ENCODE measurements around the gene TRIP13. TPM values are rescaled to one million over a fixed set of nuclear protein-coding genes. Genes with fewer than 3 reads are reported as not detected.
A peak's percentile ranks its signal among the peaks of the same experiment; 100 is the strongest.
"Not testable (repeated sequence)": the region's sequence is repeated elsewhere in the genome, so short reads cannot be mapped to it uniquely, and the experiment has no call there.

The TRIP13 gene
- total RNA-seq, 1 donor from 2014 or later, result 0.32 TPM

DNA sequence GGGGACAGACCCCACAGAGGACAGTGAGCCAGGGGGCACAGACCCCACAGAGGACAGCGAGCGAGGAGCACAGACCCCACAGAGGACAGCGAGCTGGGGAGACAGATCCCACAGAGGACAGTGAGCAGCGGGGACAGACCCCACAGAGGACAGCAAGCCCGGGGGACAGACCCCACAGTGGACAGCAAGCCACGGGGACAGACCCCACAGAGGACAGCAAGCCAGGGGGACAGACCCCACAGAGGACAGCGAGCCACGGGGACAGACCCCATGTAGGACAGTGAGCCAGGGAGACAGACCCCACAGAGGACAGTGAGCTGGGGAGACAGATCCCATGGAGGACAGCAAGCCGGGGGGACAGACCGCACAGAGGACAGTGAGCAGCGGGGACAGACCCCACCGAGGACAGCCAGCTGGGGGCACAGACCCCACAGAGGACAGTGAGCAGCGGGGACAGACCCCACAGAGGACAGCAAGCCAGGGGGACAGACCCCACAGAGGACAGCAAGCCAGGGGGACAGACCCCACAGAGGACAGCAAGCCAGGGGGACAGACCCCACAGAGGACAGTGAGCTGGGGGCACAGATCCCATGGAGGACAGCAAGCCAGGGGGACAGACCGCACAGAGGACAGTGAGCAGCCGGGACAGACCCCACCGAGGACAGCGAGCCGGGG lies 39.1 kb upstream of the TRIP13 start:
- ATAC-seq; DNase-seq; intact Hi-C loops (cut with micrococcal nuclease): not testable (repeated sequence)

DNA sequence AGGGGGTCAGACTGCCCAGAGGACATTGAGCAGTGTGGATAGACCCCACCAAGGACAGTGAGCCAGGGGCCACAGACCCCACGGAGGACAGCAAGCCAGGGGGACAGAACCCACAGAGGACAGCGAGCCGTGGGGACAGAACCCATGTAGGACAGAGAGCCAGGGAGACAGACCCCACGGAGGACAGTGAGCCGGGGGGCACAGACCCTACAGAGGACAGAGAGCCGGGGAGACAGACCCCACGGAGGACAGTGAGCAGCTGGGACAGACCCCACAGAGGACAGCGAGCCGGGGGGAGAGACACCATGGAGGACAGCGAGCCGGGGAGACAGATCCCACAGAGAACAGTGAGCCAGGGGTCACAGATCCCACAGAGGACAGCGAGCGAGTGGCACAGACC lies 38.5 kb upstream of the TRIP13 start:
- no peak for DNase-seq

DNA sequence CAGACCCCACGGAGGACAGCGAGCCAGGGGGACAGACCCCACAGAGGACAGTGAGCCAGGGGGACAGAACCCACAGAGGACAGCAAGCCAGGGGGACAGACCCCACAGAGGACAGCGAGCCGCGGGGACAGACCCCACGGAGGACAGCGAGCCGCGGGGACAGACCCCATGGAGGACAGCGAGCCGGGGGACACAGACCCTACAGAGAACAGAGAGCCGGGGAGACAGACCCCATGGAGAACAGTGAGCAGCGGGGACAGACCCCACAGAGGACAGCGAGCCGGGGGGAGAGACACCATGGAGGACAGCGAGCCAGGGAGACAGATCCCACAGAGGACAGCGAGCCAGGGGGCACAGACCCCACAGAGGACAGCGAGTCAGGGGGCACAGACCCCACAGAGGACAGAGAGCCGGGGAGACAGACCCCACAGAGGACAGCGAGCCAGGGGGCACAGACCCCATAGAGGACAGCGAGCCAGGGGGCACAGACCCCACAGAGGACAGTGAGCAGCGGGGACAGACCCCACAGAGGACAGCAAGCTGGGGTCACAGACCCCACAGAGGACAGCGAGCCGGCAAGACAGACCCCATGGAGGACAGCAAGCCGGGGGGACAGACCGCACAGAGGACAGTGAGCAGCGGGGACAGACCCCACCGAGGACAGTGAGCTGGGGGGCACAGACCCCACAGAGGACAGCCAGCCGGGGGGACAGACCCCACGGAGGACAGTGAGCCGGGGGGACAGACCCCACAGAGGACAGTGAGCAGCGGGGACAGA lies 37.5 kb upstream of the TRIP13 start:
- no peak for DNase-seq
- ATAC-seq, result no peak
- intact Hi-C loops (cut with micrococcal nuclease), result no loop called here

More for the DNA sequence above, 38.5 kb upstream of the TRIP13 start:
- intact Hi-C loops (cut with micrococcal nuclease), result no loop called here
- no peak for ATAC-seq

DNA sequence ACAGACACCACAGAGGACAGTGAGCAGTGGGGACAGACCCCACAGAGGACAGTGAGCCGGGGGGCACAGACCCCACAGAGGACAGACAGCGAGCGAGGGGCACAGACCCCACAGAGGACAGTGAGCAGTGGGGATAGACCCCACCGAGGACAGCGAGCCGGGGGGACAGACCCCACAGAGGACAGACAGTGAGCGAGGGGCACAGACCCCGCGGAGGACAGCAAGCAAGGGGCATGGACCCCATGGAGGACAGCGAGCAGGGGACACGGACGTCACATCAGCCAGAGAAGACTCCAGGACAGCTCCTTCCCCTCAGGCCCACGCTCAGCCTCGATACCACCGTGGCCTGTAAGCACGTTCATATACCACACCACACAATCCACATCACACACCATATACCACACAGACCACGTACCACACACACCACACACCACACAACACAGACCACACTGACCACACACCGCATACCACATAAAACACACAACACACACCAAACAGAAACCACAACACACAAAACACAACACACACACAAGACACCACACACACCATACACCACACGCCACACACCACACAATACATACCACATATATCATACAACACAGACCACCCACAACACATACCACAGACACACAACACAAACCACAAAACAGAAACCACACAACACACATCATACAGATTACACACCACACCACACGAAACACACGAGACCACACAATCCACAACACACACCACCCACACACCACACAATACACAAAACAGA lies 36.7 kb upstream of the TRIP13 start:
- DNase-seq (no peak), ATAC-seq (no peak)
- intact Hi-C loops (cut with micrococcal nuclease), result no loop called here

DNA sequence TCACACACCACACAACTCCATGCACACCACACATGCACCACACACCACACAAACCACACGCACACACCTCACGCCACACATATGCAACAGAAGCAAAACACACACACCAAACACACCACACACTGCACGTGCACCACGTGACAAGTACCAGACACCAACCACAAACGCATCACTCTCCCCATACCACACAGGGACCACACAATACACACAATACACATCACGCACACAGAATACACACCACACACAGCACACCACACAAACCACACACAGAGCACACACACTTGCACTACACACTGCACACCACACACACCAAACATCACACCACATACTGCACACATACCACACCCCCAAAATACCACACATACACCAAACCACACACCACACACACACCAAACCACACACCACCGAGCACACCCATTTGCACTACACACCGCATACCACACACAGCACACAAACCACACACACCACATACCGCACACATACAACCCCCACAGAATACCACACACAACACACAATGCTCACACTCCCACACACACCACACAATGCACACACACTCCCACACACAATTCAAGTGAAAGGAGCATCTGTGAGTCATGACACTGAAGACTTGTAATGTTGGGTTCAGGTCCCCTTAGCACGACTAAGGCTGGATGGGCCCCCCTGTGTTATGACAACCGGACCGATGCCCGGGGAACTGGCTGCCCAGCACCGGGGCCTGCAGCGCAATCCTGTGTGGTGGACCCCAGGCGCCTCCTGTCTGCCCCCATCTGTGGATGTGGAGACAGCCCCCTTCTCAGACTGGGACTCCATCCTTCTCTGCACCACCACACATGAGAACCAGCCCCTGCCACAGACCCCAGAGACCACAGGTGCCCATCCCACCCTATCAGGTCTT lies 35.9 kb upstream of the TRIP13 start:
- no peak for DNase-seq
- intact Hi-C loops (cut with micrococcal nuclease), result no loop called here
- ATAC-seq, result no peak

DNA sequence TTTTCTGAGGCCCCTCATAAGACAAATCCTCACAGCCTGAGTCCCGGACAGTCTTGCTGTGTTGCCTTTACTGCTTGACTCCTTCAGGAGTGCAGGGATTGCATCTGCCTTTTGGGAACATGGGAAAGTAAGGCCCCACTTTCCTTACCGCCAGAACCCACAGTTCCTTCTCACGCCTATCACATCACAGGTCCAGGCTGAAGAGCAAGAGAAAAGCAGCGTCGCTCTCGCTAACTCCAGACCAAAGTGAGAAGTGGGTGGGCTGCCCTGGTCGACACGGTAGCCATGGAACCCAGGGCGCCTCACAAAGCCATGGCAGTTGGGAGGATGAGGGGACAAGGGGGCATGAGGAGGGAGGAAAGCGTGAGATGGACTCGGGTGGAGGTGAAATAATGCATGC lies 34.0 kb upstream of the TRIP13 start:
- no peak for DNase-seq
- intact Hi-C loops (cut with micrococcal nuclease), result no loop called here
- ATAC-seq, result no peak

DNA sequence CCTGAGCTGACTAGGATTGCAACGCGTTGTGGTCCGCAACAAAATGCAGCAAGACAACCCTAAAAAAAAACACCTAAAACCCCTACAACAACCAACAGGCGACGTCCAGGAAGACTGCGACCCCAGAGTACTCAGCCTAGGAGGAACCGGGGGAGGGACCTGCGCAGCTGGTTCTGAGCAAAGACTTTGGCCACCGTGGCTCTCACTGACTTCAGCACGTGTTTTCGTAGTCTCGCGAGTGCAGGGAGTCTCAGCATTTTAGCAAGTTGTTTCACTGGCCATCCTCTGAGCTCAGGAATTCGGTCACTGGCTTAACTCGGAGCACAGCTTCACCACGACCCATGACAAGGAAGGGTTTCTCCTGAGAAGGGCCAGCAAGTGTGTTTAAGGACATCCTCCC lies 33.3 kb upstream of the TRIP13 start:
- no peak for ATAC-seq
- peak; percentile 36 for DNase-seq
- intact Hi-C loops (cut with micrococcal nuclease), result no loop called here

DNA sequence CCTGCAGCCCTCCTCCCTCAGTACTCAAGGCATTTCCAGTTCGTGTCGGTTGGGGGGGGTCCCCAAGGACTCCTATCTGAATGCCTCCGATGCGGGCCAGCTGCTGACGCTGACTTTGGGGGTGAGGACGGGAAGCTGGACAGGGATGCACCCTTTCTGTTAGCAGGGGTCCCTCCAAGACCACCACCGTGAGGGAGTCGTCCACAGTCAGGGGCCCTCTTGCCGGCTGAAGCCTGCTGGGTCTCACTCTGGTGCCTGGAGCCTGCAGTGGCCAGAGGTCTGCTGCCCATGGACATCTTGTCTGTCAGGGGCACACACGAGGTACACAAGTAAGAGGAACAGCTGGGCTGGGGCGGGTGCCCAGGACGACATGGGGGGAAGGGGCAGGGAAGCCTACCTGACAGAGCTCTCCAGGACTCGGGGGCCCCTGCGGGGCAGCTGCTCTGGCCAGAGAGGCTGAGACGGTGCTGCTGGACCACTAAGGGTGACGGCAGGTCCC lies 32.8 kb upstream of the TRIP13 start:
- DNase-seq, result no peak
- intact Hi-C loops (cut with micrococcal nuclease), result no loop called here
- ATAC-seq, result no peak

DNA sequence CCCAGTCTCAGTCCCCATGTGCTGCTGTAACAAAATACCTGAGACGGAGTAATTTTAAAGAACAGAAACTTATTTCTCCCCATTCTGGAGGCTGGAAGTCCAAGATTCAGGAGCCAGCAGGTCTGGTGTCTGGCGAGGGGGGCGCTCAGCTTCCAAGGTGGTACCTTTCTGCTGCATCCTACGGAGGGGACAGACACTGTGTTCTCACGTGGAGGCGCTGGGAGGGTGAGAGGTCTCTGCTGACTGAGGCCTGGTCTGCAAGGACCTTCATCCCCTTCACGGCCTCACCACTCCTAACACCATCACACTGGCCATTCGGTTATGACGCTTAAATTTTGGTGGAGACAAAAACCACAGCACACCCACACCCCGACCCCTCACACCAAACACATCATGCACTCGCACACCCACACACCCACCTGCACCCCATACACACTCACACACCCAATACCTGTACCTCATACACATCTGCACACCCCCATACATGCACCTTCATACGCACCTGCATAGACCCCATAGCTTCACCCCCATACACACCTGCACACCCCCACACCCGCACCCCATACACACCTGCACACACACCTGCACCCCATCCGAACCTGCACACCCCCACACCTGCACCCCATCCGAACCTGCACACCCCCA lies 32.1 kb upstream of the TRIP13 start:
- DNase-seq (no peak), ATAC-seq (no peak)
- intact Hi-C loops (cut with micrococcal nuclease), result no loop called here

DNA sequence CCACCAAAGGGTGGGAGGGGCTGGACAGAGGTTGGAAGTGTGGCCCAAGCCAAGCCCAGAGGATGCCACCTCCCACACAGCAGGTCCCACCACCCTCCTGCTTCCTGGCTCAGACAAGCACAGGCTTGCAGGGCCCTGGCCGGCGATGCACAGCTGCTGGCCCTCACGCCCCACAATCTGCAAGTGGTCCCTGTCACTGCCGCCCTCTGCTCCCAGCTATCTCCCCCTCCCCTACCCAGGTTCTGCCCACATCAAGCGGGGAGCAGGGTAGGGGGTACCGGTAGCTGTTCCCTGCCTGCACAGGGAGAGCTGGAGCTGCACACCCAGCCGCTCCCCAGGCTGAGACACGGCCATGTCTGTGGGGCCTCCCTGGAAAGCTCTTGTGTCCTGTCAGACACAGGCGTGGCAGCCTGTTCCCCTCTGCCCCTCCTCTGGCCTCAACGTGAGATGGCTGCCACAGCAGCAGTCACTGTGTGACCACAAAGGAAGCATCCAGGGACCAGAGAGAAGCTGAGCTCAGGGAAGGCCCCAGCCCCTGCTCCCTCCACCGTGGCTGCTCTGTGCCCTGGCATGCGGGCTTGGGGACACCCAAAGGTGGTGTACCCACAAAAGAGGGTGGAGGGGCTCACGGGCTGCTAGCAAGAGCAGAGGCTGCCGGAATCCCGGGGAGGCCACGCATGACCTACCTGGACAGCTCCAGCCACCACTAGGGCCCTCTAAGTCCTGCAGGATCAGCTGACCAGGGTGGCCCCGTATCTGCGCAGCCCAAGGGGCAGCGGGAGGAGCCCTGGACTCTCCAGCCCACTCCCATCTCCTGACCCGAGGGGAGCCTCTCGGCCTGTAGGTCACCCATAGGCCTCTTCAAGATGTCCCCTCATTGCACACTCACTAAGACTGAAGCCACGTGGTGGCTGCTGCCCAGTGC lies 31.0 kb upstream of the TRIP13 start:
- no peak for DNase-seq
- no peak for ATAC-seq
- intact Hi-C loops (cut with micrococcal nuclease), result no loop called here

DNA sequence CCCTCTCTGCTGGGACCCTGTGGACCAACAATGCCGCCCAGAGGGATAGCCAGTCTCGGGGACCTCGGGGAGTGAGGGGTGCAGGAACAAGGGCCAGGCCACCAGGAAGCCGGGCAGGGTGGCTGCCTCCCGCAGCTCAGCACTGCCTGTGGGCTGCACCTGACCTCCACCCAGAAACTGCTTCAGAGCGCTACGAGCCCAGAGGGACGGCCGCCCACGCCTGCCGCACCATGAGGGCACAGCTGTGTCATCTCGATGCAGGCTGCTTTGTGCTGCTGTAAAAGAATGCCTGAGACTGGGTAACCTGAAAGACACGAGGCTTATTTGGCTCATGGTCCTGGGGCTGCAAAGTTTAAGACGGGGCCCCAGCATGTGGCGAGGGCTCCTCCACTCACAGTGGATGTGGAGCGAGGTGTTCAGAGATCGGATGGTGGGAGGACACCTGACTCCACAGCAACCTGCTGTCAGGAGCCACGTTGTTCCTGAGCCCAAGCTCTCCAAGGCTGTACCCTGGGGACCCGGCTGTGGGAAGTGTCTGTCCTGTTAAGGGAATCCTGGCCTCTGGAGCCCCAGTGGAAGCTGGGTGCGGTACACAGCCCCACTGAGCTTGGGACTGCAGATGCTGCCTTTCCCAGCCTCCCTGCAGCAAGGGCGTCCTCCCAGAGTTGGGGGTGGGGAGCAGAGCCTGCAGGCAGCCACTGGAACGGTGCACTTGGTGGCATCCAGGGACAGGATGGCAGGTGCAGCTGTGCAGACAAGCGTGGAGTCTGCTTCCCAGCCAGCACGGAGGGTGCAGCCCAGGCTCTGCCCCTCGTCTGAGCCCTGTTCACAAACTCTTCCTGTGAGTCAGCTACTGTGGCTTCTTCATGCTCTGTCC lies 30.1 kb upstream of the TRIP13 start:
- DNase-seq, result no peak
- ATAC-seq, result no peak
- intact Hi-C loops (cut with micrococcal nuclease), result no loop called here

DNA sequence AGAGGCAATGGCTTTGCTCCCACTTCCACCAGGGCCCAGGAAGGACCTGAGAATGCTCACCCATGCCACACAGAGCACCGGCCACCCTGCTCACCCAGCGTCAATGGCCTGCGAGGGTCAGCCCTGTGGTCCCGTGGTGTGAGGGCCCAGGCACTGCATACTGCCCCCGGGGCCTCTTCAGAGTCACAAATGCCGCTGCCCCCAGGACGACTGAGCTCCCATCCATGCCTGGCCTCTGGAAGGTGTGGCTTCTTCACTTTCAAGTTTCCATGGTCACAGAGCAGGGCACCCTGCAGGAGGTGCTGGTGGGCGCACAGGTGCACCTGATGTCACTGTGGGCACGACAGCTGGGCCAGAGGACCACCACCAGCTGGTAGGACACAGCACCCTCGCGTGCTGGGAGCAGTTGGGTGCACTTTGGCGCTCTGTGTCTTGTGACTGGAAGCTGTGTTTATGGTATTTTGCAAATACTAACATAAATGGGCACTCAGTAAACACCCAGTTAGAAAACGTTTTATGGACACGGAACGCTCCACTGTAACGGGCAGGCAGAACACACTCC lies 29.4 kb upstream of the TRIP13 start:
- ATAC-seq (no peak), DNase-seq (no peak)

DNA sequence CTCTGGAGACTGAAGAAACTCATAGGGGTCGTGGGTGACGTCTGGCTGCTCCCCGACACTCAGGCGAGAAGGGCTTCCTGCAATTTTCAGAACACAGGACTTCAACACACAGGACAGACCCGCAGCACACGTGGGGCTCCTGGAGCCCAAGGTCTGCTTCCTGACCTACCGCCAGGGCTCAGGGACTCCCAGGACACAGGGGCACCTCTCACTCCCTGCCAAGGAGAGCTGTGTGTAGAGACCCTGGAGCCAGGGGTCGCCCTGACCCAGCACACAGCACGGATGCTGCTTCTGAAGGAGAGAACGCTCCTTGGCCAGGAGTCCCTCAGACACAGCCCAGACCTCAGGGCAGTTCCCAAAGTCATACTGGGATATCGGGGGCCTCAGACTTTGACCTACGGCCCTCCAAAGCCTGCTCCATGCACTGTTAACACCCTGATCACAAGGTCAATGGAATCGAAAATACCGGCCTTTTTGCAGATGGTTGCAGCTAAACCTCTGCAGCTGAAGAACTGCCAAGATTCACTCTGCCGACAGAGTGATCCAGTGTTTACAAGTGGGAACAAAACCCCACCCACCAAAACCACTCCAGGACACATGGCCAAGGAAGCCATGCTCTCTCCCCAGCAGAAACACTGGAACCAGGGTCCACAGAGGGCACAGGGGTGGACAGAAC lies 28.1 kb upstream of the TRIP13 start:
- intact Hi-C loops (cut with micrococcal nuclease), result no loop called here
- no peak for ATAC-seq
- no peak for DNase-seq

More for the DNA sequence above, 29.4 kb upstream of the TRIP13 start:
- intact Hi-C loops (cut with micrococcal nuclease), result no loop called here

DNA sequence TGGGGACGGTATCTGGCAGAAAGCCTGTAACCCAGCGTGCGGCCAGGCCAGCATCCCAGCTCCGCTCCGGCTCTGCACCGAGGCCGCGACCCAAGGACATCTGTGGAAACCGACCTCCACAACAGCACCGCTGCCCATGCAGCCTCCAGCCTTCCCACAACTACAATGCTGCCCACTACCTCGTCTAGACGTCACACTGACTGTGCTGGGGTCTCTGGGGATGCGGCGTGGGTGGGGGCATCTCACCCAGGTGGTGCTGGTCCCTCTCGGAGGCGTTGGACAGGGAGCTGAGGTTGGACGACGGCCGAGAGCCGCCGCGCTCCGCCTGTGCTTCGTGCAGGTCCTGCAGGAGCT lies 27.5 kb upstream of the TRIP13 start:
- no peak for DNase-seq
- ATAC-seq, result no peak
- intact Hi-C loops (cut with micrococcal nuclease), result no loop called here

DNA sequence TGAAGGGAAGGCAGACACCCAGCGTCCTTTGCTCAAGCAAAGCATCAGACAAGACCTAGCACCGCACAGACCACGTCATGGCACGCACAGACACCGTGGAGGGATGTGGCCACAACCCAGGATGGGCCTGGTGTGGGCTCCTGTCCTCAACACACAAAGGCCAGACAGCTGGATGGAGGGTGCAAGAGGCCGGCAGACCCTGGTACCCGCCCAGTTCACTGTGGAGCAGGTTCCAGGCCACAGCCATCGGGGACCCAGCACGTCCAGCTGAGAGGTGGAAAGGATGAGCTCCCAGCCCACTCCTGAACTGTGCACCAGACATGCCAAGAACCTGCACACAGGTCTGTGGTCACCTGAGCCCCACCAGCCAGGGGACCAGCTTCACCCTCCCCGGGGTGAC lies 26.9 kb upstream of the TRIP13 start:
- DNase-seq (no peak), ATAC-seq (no peak)
- intact Hi-C loops (cut with micrococcal nuclease), result no loop called here

DNA sequence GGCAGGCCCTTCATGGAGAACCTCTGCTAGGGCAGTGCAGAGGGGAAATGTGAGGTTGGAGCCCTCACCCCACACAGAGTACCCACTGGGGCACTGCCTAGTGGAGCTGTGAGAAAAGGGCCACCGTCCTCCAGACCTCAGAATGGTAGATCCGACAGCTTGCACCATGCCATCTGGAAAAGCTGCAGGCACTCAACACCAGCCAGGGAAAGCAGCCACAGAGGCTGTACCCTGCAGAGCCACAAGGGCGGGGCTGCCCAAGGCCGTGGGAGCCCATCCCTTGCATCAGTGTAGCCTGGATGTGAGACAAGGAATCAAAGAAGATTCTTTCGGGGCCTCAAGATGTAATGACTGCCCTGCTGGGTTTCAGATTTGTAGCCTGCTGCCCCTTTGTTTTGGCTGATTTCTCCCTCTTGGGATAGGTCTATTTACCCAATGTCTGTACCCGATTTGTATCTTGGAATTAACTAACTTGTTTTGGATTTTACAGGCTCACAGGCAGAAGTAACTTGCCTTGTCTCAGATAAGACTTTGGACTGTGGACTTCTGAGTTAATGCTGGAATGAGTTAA lies 25.3 kb upstream of the TRIP13 start:
- intact Hi-C loops (cut with micrococcal nuclease), result no loop called here
- ATAC-seq (no peak), DNase-seq (no peak)

Measured in left ventricle myocardium superior (tissue), 1 donor.